GM12874 (cell line): ENCODE results near the gene ZFPL1.

Experiments used
- TF ChIP-seq, protein P1 (sequence below): IDR thresholded peaks from 2 replicates; pipeline ENCODE4 v1.5.1; 2011; ENCODE audit warnings: low read depth, mild to moderate bottlenecking, control low read depth, low read length, moderate library complexity; ENCODE audit not compliant: insufficient read depth

The ZFPL1 gene

DNA sequence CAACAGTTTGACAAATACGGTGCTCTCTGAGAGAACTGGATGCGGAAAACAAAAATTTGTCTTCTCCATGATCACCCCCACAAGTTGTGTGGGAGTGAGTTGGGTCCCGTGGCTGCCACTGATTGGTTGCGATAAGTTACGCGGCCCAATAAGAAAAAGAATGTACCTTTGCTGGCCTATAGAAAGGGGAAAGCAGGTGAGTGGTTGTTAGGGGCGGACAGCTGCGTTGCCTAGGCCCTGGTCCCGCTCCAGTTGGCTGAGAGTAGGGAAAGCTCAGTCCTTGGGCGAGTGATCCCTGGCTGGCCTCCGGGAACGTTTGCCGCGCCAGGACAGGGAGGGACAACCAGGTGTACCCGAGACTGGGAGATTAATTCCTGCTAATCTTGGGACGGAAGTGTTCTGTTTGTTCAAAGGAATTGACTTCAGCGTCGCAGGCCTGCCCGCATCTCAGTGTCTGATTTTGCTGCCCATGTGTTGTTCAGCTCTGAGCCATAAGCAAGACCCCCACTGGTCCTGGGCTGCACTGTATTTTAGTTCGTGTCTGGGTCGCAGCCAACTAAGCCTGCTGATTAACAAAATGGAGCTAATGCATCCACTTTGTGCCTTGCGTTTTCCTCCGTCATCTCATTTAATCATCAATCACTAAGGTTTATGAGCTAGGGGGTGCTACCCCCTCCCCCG, 51.1 kb downstream of the ZFPL1 start:
- TF ChIP-seq, protein P1, sequence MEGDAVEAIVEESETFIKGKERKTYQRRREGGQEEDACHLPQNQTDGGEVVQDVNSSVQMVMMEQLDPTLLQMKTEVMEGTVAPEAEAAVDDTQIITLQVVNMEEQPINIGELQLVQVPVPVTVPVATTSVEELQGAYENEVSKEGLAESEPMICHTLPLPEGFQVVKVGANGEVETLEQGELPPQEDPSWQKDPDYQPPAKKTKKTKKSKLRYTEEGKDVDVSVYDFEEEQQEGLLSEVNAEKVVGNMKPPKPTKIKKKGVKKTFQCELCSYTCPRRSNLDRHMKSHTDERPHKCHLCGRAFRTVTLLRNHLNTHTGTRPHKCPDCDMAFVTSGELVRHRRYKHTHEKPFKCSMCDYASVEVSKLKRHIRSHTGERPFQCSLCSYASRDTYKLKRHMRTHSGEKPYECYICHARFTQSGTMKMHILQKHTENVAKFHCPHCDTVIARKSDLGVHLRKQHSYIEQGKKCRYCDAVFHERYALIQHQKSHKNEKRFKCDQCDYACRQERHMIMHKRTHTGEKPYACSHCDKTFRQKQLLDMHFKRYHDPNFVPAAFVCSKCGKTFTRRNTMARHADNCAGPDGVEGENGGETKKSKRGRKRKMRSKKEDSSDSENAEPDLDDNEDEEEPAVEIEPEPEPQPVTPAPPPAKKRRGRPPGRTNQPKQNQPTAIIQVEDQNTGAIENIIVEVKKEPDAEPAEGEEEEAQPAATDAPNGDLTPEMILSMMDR = no peak

DNA sequence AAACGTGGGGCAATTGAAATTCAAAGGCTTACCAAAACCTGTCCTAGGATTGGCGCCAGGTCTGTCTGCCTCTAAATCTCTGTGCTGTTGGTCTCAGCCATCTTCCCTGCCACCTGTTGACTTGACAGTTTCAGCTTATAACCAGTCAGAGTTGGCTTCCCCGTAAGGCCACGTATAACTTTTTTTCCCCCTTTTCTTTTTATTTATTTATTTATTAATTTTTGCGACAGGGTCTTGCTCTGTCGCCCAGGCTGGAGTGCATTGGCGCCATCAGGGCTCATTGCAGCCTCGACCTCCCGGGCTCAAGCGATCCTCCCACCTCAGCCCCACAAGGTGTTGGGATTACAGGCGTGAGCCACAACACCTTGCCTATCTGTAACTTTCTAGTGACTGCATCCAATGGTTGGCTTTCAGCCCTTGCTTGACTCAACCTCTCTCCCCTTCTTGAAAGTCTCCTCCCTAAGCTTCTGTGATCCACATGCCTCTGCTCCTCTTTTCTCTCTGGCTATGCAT, 51.7 kb downstream of the ZFPL1 start:
- TF ChIP-seq, protein P1 = no peak

DNA sequence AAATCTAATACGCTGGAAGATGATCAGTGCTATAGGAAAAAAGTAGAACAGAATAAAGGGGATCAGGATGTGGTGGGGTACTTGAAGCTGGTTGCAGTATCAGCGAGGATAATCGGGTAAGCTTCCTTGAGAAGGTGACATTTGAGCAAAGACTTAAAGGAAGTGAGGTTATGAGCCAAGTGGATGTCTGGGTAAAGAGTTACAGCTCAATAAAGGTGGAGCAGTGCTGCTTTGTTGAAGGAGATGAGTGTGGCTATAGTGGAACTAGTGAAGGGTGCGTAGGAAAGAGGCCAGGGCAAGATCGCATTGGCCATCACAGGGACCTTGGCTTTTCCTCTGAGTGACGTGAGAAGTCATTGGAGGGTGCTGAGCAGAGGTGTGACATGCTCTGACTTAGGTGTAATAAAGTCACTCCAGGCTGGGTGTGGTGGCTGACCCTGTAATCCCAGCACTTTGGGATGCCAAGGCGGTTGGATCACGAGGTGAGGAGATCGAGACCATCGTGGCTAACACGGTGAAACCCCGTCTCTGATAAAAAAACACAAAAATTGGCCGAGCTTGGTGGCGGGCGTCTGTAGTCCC, 52.6 kb downstream of the ZFPL1 start:
- TF ChIP-seq, protein P1 = no peak
